Measurements from ENCODE around the gene CTBP1.

CTBP1 gene

DNA sequence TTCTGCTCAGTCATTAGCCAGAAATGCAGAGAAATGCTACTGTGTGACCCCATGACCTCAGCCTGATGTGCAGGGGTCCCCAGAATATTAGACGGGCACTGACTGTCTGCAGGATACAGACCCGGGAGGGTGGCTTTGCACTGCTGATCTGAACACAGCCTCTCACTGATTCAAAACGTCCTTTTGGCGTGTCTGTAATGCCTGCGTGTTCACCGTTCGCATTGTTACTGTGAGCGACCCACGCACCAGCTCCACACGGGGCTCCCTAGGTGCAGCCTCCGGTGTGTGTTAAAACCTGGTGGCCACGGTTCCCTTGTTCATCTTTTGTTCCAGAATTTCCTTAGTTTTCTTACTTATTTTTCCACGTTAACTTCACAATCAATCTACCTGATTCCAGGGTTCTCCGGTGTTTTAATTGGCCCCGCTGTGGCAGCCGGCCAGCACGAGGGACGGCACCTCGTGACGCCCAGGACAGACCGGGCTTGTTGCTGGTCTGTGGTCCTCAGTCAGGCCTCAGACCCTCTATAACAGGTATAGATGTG lies 44.6 kb downstream of the CTBP1 start:
- TF ChIP-seq, protein P1, sequence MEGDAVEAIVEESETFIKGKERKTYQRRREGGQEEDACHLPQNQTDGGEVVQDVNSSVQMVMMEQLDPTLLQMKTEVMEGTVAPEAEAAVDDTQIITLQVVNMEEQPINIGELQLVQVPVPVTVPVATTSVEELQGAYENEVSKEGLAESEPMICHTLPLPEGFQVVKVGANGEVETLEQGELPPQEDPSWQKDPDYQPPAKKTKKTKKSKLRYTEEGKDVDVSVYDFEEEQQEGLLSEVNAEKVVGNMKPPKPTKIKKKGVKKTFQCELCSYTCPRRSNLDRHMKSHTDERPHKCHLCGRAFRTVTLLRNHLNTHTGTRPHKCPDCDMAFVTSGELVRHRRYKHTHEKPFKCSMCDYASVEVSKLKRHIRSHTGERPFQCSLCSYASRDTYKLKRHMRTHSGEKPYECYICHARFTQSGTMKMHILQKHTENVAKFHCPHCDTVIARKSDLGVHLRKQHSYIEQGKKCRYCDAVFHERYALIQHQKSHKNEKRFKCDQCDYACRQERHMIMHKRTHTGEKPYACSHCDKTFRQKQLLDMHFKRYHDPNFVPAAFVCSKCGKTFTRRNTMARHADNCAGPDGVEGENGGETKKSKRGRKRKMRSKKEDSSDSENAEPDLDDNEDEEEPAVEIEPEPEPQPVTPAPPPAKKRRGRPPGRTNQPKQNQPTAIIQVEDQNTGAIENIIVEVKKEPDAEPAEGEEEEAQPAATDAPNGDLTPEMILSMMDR (IDR thresholded peaks at IDR 0.05; ENCODE audit: insufficient read depth, low read length, poor library complexity, severe bottlenecking), result no peak
- H3K27me3 ChIP-seq (replicated peaks; ENCODE audit: control insufficient read depth, insufficient read depth, low read length), result no peaks in the 10 kb centered on the region
- H3K36me3 ChIP-seq (ENCODE audit: control insufficient read depth, insufficient read depth, low read length), result no peaks in the 10 kb centered on the region; the same call in 1 of the 2 replicates
- DNase-seq (ENCODE audit: extremely low read depth, insufficient read length), result peak; percentile 3
- H3K4me3 ChIP-seq (replicated peaks; ENCODE audit: low read depth, low read length), result no peak overlapping the region

DNA sequence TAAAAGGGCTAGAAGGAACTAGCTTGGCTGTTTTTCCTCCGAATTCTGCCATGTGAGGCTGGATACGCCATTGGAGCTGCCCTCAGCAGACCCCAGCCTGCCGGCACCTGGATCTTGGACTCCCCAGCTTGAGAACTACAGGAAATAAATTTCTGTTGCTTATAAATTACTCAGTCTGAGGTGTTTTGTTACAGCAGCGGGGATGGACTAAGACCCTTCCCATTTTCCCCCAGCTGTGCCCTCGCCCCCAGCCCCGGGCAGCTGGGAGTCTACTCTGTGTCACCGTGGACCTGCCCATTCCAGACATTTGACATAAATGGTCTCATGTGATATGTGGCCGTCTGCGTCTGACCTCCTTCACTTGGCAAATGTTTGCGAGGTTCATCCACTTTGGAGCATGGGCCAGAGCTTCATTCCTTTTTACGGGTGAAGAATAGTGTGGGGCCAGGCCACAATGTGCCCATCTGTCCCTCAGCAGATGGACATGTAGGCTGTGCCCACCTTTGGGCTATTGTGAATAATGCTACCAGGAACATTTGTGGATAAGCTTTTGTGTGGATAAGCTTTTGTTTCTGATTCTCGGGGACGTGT lies 45.8 kb downstream of the CTBP1 start:
- TF ChIP-seq, protein P1 (IDR thresholded peaks at IDR 0.05; ENCODE audit: insufficient read depth, low read length, poor library complexity, severe bottlenecking), result no peak
- H3K27me3 ChIP-seq (replicated peaks; ENCODE audit: control insufficient read depth, insufficient read depth, low read length), result no peaks in the 10 kb centered on the region
- no peaks in the 10 kb centered on the region for H3K36me3 ChIP-seq (ENCODE audit: control insufficient read depth, insufficient read depth, low read length)
- DNase-seq (ENCODE audit: extremely low read depth, insufficient read length), result peak; percentile 5
- H3K4me3 ChIP-seq (replicated peaks; ENCODE audit: low read depth, low read length), result no peak overlapping the region

DNA sequence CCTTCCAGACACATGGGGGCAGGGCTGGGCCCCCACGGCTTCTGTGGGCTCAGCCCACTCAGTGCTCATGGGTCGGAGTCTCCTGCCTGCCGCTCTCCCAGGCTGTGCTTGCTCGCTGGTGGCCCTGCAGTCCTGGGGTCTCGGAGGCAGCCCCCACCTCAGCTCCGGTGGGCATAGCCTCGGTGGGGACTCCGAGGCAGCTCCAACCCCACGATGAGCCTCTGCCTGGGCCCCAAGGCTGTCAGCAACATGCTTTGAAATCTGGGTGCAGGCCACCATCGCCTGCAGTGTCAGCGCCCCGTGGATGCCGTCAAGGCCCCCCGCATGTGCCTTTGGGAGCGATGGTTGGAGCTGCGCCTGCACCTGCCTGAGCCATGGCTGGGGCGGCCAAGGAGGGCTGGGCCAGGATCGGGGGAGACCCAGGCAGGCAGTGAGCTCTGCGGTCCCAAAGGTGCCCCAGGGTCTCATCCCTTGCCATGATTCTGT lies 46.4 kb downstream of the CTBP1 start:
- Histone ChIP-seq H3K36me3 (ENCODE audit: control insufficient read depth, insufficient read depth, low read length) (no peaks in the 10 kb centered on the region), H3K27me3 (replicated peaks; ENCODE audit: control insufficient read depth, insufficient read depth, low read length) (no peaks in the 10 kb centered on the region), H3K4me3 (replicated peaks; ENCODE audit: low read depth, low read length) (no peak overlapping the region)
- DNase-seq (ENCODE audit: extremely low read depth, insufficient read length), result peak; percentile 15
- TF ChIP-seq, protein P1 (IDR thresholded peaks at IDR 0.05; ENCODE audit: insufficient read depth, low read length, poor library complexity, severe bottlenecking), result no peak

- Histone ChIP-seq H3K27me3 (replicated peaks; ENCODE audit: control insufficient read depth, insufficient read depth, low read length) (no peaks in the 10 kb centered on the region), H3K36me3 (ENCODE audit: control insufficient read depth, insufficient read depth, low read length) (no peaks in the 10 kb centered on the region; the same call in 1 of the 2 replicates), H3K4me3 (replicated peaks; ENCODE audit: low read depth, low read length) (no peak overlapping the region)
- DNase-seq (ENCODE audit: extremely low read depth, insufficient read length), result peak; percentile 67
- TF ChIP-seq, protein P1 (IDR thresholded peaks at IDR 0.05; ENCODE audit: insufficient read depth, low read length, poor library complexity, severe bottlenecking), result no peak
Measured at GRCh38 chr4:1201851-1202525, 46.9 kb downstream of the CTBP1 start.

GRCh38 chr4:1200425-1201035 lies 48.4 kb downstream of the CTBP1 start:
- DNase-seq (ENCODE audit: extremely low read depth, insufficient read length), result peak; percentile 32
- TF ChIP-seq, protein P1 (IDR thresholded peaks at IDR 0.05; ENCODE audit: insufficient read depth, low read length, poor library complexity, severe bottlenecking), result no peak
- Histone ChIP-seq H3K4me3 (replicated peaks; ENCODE audit: low read depth, low read length) (peak overlapping the region; percentile 73), H3K27me3 (replicated peaks; ENCODE audit: control insufficient read depth, insufficient read depth, low read length) (no peaks in the 10 kb centered on the region), H3K36me3 (ENCODE audit: control insufficient read depth, insufficient read depth, low read length) (peaks cover 5% of the 10 kb centered on the region)
